ENCODE results near the gene CHAF1A.

Gene CHAF1A

GRCh38 chr19:4406626-4407025 lies 4.2 kb downstream of the CHAF1A start:
- no peak for DNase-seq

GRCh38 chr19:4409123-4409933 lies 6.9 kb downstream of the CHAF1A start:
- DNase-seq, result no peak

DNA sequence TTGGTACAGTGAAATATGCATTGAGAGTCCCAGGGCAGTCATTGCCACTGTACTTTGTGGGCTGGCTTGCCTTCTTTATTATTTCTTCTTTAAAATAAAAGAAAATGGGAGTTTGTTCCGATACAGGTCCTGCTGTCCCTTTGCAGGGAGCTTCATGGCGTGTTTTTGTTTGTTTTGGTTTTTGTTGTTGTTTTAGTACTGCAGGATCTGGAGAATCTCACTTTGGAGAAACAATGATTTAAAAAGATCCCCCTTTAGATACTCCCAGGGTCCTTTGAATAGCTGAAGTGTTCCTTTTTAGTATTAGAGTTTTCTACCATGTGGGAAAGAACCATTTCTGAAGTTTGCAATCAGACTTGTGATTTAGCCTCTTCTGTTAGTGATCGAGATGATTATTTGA lies 11.1 kb downstream of the CHAF1A start:
- DNase-seq, result no peak

GRCh38 chr19:4414144-4414799 lies 11.8 kb downstream of the CHAF1A start:
- no peak for DNase-seq

GRCh38 chr19:4414800-4415321 lies 12.4 kb downstream of the CHAF1A start:
- DNase-seq, result no peak

DNA sequence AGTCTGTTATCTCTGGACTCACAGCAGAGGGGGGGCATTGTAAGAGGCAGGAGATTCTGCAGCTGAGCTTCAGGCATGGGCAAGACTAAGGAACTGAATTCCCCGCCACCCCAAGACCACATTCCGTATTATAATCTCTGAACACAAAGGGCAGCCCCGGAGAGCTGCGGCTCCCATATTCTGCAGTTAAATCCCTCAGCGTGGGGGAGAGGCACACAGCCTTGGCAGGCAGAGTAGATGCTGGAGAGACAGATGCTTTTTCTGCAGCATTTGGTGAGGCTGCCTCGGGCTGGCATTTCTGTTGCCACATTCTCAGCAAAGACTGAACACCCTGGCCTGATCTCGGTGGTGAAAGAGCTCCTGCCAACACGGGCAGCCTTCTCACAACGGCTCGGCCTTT lies 12.9 kb downstream of the CHAF1A start:
- DNase-seq, result no peak

GRCh38 chr19:4416268-4416667 lies 13.8 kb downstream of the CHAF1A start:
- no peak for DNase-seq

- DNase-seq, result no peak
Observed at GRCh38 chr19:4423416-4424126, 21.1 kb downstream of the CHAF1A start.

GRCh38 chr19:4425537-4425936 lies 23.1 kb downstream of the CHAF1A start:
- DNase-seq, result no peak

GRCh38 chr19:4428326-4428975 lies 26.0 kb downstream of the CHAF1A start:
- DNase-seq, result no peak

DNA sequence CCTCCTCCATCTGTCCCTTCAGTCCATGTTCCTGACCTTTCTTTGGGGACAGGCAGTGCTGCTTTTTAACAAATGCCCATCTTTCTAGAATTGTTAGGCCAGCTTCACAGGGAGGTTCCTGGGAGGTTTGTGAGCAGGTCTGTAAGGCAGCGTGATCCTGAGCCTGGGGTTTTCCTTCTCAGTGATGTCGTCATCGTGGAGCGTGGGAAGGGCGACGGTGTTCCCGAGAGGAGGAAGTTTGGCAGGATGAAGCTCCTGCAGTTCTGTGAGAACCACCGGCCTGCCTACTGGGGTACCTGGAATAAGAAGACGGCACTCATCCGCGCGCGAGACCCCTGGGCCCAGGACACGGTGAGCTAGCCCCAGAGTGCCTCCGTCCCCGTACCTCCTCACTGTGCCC lies 26.8 kb downstream of the CHAF1A start:
- no peak for DNase-seq

DNA sequence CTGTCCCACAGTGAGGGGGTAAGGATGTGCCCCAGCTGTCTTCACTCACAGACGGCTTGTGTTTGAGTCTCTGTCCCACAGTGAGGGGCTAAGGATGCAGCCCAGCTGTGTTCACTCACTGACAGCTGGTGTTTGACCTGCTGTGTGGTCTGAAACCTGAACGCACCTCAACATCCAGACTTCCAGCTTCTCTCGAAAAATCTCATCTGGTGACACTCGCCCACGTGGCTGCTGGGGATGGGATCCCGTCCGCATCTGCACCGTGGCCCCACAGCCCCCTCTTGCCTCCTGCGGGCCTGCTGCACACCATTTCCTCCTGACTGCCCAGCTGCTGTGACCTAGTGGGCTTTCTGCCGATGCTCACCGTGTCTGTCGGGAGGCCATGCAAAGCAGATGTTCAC lies 27.3 kb downstream of the CHAF1A start:
- no peak for DNase-seq

DNA sequence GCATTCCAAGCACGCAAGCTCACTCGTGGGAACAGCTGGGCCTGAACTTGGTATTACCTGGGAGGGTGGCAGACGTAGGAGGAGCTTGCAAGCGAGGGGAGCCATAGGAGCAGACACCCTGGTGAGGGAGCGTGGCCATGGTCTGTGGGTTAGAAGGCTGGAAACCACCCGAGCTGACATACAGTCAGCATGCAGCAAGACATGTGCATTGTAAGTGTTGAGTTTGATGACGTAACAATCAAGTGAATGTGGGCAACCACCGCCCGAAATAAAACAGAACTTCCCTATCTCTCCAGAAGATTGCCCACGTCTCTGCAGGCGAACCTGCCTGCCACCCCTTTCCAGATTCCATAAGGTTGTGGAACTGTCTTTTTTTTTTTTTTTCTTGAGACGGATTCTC lies 28.3 kb downstream of the CHAF1A start:
- DNase-seq, result peak; percentile 72

GRCh38 chr19:4431296-4431695 lies 28.9 kb downstream of the CHAF1A start:
- no peak for DNase-seq

DNA sequence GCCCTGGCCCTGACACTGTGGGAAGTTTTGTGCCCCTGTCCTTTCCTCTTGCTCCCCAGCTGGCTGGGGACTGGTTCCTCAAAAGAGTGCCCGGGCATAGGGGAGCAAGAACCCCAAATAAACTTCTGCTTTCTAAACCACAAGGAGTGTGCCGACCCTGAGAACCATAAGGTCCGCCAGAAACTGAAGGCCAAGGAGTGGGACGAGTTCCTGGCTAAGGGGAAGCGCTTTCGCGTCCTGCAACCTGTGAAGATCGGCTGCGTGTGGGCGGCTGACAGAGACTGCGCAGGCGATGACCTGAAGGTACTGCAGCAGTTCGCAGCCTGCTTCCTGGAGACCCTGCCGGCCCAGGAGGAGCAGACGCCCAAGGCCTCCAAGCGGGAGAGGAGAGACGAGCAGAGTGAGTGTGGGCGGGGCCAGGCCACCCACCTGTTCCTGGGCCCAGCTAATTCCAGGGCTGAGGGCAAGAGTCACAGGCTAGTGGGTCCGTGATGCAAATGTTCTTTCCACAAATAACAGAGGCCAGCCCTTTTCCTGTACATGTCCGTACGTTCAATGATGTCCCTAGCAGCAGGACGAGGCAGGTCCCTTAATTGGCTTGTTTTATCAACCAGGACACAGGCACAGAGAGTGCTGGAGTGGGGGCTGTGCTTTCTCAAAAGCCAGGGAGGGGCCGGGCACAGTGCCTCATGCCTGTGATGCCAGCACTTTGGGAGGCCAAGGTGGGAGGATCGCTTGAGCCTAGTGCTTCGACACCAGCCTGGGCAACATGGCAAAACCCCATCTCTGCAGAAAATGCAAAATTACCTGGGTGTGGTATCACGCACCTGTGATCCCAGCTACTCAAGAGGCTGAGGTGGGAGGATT lies 29.6 kb downstream of the CHAF1A start:
- peak; percentile 61 for DNase-seq

GRCh38 chr19:4432918-4433506 lies 30.6 kb downstream of the CHAF1A start:
- DNase-seq, result no peak

DNA sequence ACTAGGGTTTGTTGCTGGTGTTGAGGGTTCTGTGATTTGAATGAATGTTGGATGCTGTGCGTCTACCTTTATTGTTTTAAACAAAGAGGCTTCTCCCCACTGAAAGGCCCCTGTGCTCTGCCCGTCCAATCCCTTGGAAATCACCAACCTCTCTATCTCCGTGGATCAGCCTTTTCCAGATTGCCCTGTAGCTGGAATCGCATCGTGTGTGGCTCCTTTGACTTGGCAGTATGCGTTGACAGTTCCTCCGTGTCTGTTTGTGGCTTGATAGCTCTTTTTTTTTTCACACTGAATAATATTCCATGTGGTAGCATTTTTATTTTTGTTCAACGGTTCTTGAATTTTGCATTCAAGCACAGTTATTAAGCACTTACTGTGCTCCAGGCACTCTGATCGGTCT lies 32.0 kb downstream of the CHAF1A start:
- no peak for DNase-seq

GRCh38 chr19:4436231-4436630 lies 33.8 kb downstream of the CHAF1A start:
- no peak for DNase-seq

GRCh38 chr19:4437103-4437502 lies 34.7 kb downstream of the CHAF1A start:
- no peak for DNase-seq

DNA sequence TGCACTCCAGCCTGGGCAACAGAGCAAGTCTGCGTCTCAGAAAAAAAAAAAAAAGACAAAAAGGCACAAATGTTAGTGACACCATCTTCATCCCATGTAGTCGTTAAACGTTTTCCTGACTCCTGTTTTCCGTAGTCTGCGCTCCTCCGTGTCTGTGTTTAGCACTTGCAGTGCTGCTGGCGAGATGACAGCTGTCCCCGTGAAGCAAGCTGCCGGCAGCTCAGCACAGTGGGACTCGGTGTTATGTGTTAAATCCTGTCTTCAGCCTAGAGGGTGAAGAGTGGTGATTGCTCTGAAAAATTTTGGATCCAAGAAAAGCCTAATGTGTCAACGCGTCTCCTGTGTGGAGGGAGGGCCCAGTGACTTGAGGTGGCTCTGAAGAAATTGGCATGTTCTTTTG lies 36.8 kb downstream of the CHAF1A start:
- DNase-seq, result no peak

DNA sequence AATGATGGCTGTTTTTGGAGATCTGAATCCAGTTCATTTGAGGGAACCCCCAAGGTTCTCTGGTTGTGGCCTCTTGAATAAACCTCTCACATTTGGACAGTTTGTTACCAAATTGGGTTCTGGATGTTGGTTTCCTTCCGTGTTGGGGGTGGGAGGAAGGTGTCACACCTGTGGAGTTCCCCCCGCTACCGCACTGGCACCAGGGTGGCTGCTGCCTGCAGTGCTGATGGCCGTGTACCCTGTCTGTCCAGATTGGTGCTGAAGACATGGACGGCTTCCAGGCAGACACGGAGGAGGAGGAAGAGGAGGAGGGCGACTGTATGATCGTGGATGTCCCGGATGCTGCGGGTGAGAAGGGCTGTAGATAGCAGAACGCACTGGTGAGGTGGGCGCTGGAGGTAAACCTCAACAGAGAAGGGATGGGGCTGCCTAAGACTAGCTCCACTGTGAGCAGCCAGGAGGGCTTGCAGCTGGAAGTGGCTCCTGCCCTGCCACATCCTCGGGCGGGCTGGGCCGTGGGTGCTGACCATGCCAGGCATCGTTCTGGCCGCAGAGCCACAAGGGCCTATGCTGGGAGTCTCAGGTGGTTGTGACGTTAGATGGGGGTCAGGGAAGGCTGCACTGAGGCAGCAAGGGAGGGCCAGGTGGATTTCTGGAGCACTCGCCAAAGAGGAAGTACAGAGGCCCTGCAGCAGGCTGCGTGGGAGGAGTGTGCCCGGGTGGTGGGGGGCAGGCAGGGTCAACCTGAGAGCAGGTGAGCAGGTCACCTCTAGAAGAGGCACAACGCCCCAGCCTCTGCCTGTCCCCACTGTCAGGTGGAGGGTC lies 39.8 kb downstream of the CHAF1A start:
- no peak for DNase-seq

Measured in hematopoietic multipotent progenitor cell treated with erythropoietin and hydrocortisone succinate and interleukin-3 and kit ligand, for 6 days (in vitro differentiated cells).